Upper lobe of right lung (tissue), 1 donor: ENCODE results near the gene MISFA. TPM values are rescaled to one million over a fixed set of nuclear protein-coding genes. Genes with fewer than 3 reads are reported as not detected.
A peak's percentile ranks its signal among the peaks of the same experiment; 100 is the strongest.

ENCODE experiments used
- ATAC-seq: fragments of 200-7000 bp; cut with Tn5 transposase; one replicate; pipeline ENCODE4 v1.9.1; 2020; ENCODE audit warnings: mild to moderate bottlenecking, moderate library complexity
- DNase-seq: peaks from one replicate; pipeline ENCODE4 v3.0.0-alpha.2; 2020
- H3K27ac ChIP-seq: fragments of 200-600 bp; one replicate; pipeline ENCODE4 v1.8.0; 2022
- H3K27me3 ChIP-seq: fragments of 200-600 bp; one replicate; pipeline ENCODE4 v1.8.0; 2022; ENCODE audit warnings: mild to moderate bottlenecking
- H3K36me3 ChIP-seq: fragments of 200-600 bp; one replicate; pipeline ENCODE4 v1.8.0; 2022
- H3K4me1 ChIP-seq: fragments of 200-600 bp; one replicate; pipeline ENCODE4 v1.8.0; 2022
- H3K4me3 ChIP-seq: fragments of 200-600 bp; one replicate; pipeline ENCODE4 v1.8.0; 2022; ENCODE audit warnings: mild to moderate bottlenecking
- H3K9me3 ChIP-seq: fragments of 200-600 bp; one replicate; pipeline ENCODE4 v1.8.0; 2022
- CTCF ChIP-seq: fragments of 200-600 bp; IDR thresholded peaks from one replicate; pipeline ENCODE4 v1.8.0; 2022; ENCODE audit warnings: antibody characterized with exemption
- intact Hi-C: fragments of 100-400 bp; cut with DNase I; formaldehyde crosslinking; loops from one replicate; pipeline ENCODE4 v1.11.0; 2022
- total RNA-seq: library from RNA; stranded (reverse); fragmentation: NEBNext Ultra II Directional; extraction: Animal tissue kit (Norgen Biotek cat#: 25700); gene quantifications from one replicate; pipeline ENCODE4 v1.2.1, GENCODE V29; 2021
- donor health status: DM: no; HTN: yes; CAD: no; lungs with severe emphysema.

The MISFA gene
- total RNA-seq, 1 donor from 2014 or later = 4.6 TPM

GRCh38 chr11:18575361-18575760, 24.2 kb upstream of the MISFA start:
- no peak for TF ChIP-seq CTCF
- no peak overlapping the region for H3K4me3 ChIP-seq
- no peaks in the 10 kb centered on the region for H3K27me3 ChIP-seq
- DNase-seq (no peak), ATAC-seq (no peak)
- intact Hi-C loops = no loop called here
- H3K9me3 ChIP-seq = no peaks in the 10 kb centered on the region
- H3K27ac ChIP-seq = no peak overlapping the region
- H3K36me3 ChIP-seq = peaks cover 46% of the 10 kb centered on the region
- no peaks in the 10 kb centered on the region for H3K4me1 ChIP-seq

GRCh38 chr11:18578975-18579598, 20.5 kb upstream of the MISFA start:
- Histone ChIP-seq H3K4me1 (no peaks in the 10 kb centered on the region), H3K27me3 (no peaks in the 10 kb centered on the region), H3K36me3 (peaks cover 19% of the 10 kb centered on the region), H3K4me3 (no peak overlapping the region), H3K9me3 (no peaks in the 10 kb centered on the region), H3K27ac (no peak overlapping the region)
- ATAC-seq (peak; percentile 46), DNase-seq (no peak)
- TF ChIP-seq CTCF = no peak
- intact Hi-C loops = no loop called here

- no peak overlapping the region for H3K27ac ChIP-seq
- no peak for ATAC-seq
These were observed 19.3 kb upstream of the MISFA start for GRCh38 chr11:18580113-18580766.

GRCh38 chr11:18581825-18582224, 17.8 kb upstream of the MISFA start:
- no peak for DNase-seq
- H3K4me3 ChIP-seq = no peak overlapping the region
- H3K9me3 ChIP-seq = no peaks in the 10 kb centered on the region
- intact Hi-C loops = no loop called here
- peaks cover 6% of the 10 kb centered on the region for H3K4me1 ChIP-seq
- no peak for ATAC-seq
- no peak overlapping the region for H3K27ac ChIP-seq
- H3K27me3 ChIP-seq = no peaks in the 10 kb centered on the region
- TF ChIP-seq CTCF = no peak
- no peaks in the 10 kb centered on the region for H3K36me3 ChIP-seq

More at GRCh38 chr11:18580113-18580766, 19.3 kb upstream of the MISFA start:
- no peak for TF ChIP-seq CTCF
- Histone ChIP-seq H3K4me3 (no peak overlapping the region), H3K36me3 (peaks cover 7% of the 10 kb centered on the region), H3K9me3 (no peaks in the 10 kb centered on the region), H3K4me1 (no peaks in the 10 kb centered on the region), H3K27me3 (no peaks in the 10 kb centered on the region)
- DNase-seq = no peak
- intact Hi-C loops = no loop called here

- H3K4me1 ChIP-seq = peaks cover 33% of the 10 kb centered on the region
These were observed 11.0 kb upstream of the MISFA start, which contains the start of gene UEVLD for GRCh38 chr11:18588297-18589252. Gene UEVLD, minus strand, starts transcription at chr11:18588734. Its CDS starts 80 bp downstream, at chr11:18588654.

More at GRCh38 chr11:18588297-18589252, 11.0 kb upstream of the MISFA start, which contains the start of gene UEVLD:
- no peak for TF ChIP-seq CTCF
- Histone ChIP-seq H3K36me3 (no peaks in the 10 kb centered on the region), H3K27ac (peak within 1 kb of the TSS; percentile 86), H3K27me3 (no peaks in the 10 kb centered on the region), H3K9me3 (no peaks in the 10 kb centered on the region), H3K4me3 (peak within 1 kb of the TSS; percentile 67)
- DNase-seq (peak; percentile 94), ATAC-seq (peak; percentile 99)
- intact Hi-C loops = no loop called here
